H9 (cell line): Measurements from ENCODE around the gene TSPAN2. TPM values are rescaled to one million over a fixed set of nuclear protein-coding genes. Genes with fewer than 3 reads are reported as not detected.

Experiments
- DNase-seq: peaks from one replicate; pipeline ENCODE4 v3.0.0-alpha.2; 2017
- H2AFZ ChIP-seq: one replicate; pipeline ENCODE4 v1.6.1; 2013; ENCODE audit warnings: mild to moderate bottlenecking, low read length, control low read depth, moderate library complexity
- H2AK5ac ChIP-seq: 2 replicates; pipeline ENCODE4 v1.6.1; 2013; ENCODE audit warnings: low read length, control low read depth, mixed read lengths; ENCODE audit not compliant: insufficient read length
- H2BK120ac ChIP-seq: one replicate; pipeline ENCODE4 v1.6.1; 2013; ENCODE audit warnings: low read depth, mild to moderate bottlenecking, low read length, control low read depth, inconsistent platforms; ENCODE audit not compliant: poor library complexity, severe bottlenecking
- H2BK12ac ChIP-seq: 2 replicates; pipeline ENCODE4 v1.6.1; 2013; ENCODE audit warnings: low read length, control low read depth, mixed read lengths, low read depth; ENCODE audit not compliant: insufficient read length
- H2BK15ac ChIP-seq: 2 replicates; pipeline ENCODE4 v1.6.1; 2013; ENCODE audit warnings: low read depth, low read length, control low read depth
- H2BK20ac ChIP-seq: one replicate; pipeline ENCODE4 v1.6.1; 2013; ENCODE audit warnings: low read depth, mild to moderate bottlenecking, low read length, control low read depth, inconsistent platforms; ENCODE audit not compliant: poor library complexity, severe bottlenecking
- H2BK5ac ChIP-seq: 2 replicates; pipeline ENCODE4 v1.6.1; 2013; ENCODE audit warnings: low read length, control low read depth, mixed read lengths; ENCODE audit not compliant: insufficient read length
- H3K14ac ChIP-seq: 2 replicates; pipeline ENCODE4 v1.6.1; 2013; ENCODE audit warnings: low read length, control low read depth; ENCODE audit not compliant: insufficient read depth
- H3K18ac ChIP-seq: 2 replicates; pipeline ENCODE4 v1.6.1; 2013; ENCODE audit warnings: low read depth, mild to moderate bottlenecking, mixed read lengths, low read length, control low read depth; ENCODE audit not compliant: insufficient read length
- H3K23ac ChIP-seq: 2 replicates; pipeline ENCODE4 v1.6.1; 2013; ENCODE audit warnings: low read length, control low read depth, mixed read lengths, low read depth; ENCODE audit not compliant: insufficient read length
- H3K23me2 ChIP-seq: 2 replicates; pipeline ENCODE4 v1.6.1; 2013; ENCODE audit warnings: low read depth, mild to moderate bottlenecking, mixed read lengths, low read length, control low read depth; ENCODE audit not compliant: insufficient read length, poor library complexity, severe bottlenecking
- H3K27ac ChIP-seq: 2 replicates; pipeline ENCODE4 v1.5.1; 2013; ENCODE audit warnings: low read length, control low read depth, mixed read lengths, low read depth; ENCODE audit not compliant: insufficient read length
- H3K27me3 ChIP-seq: 2 replicates; pipeline ENCODE4 v1.6.1; 2013; ENCODE audit warnings: low read length, control low read depth, inconsistent platforms; ENCODE audit not compliant: insufficient read depth
- H3K4ac ChIP-seq: 2 replicates; pipeline ENCODE4 v1.6.1; 2013; ENCODE audit warnings: low read depth, mild to moderate bottlenecking, control low read depth, inconsistent platforms, low read length, moderate library complexity
- H3K4me1 ChIP-seq: 2 replicates; pipeline ENCODE4 v1.6.1; 2013; ENCODE audit warnings: low read length, control low read depth, inconsistent platforms; ENCODE audit not compliant: insufficient read depth
- H3K4me2 ChIP-seq: 2 replicates; pipeline ENCODE4 v1.6.1; 2013; ENCODE audit warnings: low read length, control low read depth, mixed read lengths; ENCODE audit not compliant: insufficient read length, insufficient read depth
- H3K56ac ChIP-seq: 2 replicates; pipeline ENCODE4 v1.6.1; 2013; ENCODE audit warnings: low read depth, mild to moderate bottlenecking, mixed read lengths, low read length, control low read depth; ENCODE audit not compliant: insufficient read length
- H3K79me1 ChIP-seq: 2 replicates; pipeline ENCODE4 v1.6.1; 2013; ENCODE audit warnings: low read depth, mild to moderate bottlenecking, moderate library complexity, low read length, control low read depth, inconsistent platforms; ENCODE audit not compliant: insufficient read depth, poor library complexity, severe bottlenecking
- H3K79me2 ChIP-seq: 2 replicates; pipeline ENCODE4 v1.6.1; 2013; ENCODE audit warnings: low read length, control low read depth, inconsistent platforms; ENCODE audit not compliant: insufficient read depth
- H3K9ac ChIP-seq: 2 replicates; pipeline ENCODE4 v1.6.1; 2013; ENCODE audit warnings: low read length, control low read depth, mixed read lengths; ENCODE audit not compliant: insufficient read length; ENCODE audit errors: extremely low read depth
- H3K9me3 ChIP-seq: one replicate; pipeline ENCODE4 v1.6.1; 2013; ENCODE audit warnings: low read depth, low read length, inconsistent platforms; ENCODE audit not compliant: control insufficient read depth
- H3T11ph ChIP-seq: one replicate; pipeline ENCODE4 v1.6.1; 2013; ENCODE audit warnings: mild to moderate bottlenecking, low read length, control low read depth, inconsistent platforms
- H4K20me1 ChIP-seq: one replicate; pipeline ENCODE4 v1.6.1; 2013; ENCODE audit not compliant: control insufficient read depth, insufficient read length, insufficient read depth
- H4K5ac ChIP-seq: 2 replicates; pipeline ENCODE4 v1.6.1; 2013; ENCODE audit warnings: low read depth, mild to moderate bottlenecking, mixed read lengths, low read length, control low read depth; ENCODE audit not compliant: insufficient read length
- H4K8ac ChIP-seq: replicated peaks from 2 replicates; pipeline ENCODE4 v1.6.1; 2013; ENCODE audit warnings: low read length, control low read depth, mixed read lengths, low read depth; ENCODE audit not compliant: insufficient read length
- H4K91ac ChIP-seq: 2 replicates; pipeline ENCODE4 v1.6.1; 2013; ENCODE audit warnings: low read depth, mild to moderate bottlenecking, moderate library complexity, mixed read lengths, low read length, control low read depth; ENCODE audit not compliant: insufficient read length
- H3K27ac Mint-ChIP-seq, 3 experiments: 2 replicates in 2 of 3; 3 replicates in 1 of 3; pipeline ENCODE4 v1.8.0; 2020 to 2021; ENCODE audit warnings: mixed read lengths in 3 of 3, mild to moderate bottlenecking in 1 of 3, moderate library complexity in 1 of 3
- H3K27me3 Mint-ChIP-seq: 2 replicates; pipeline ENCODE4 v1.8.0; 2021; ENCODE audit warnings: low read depth, mild to moderate bottlenecking, moderate library complexity, mixed read lengths
- H3K36me3 Mint-ChIP-seq, 3 experiments: 2 replicates in 2 of 3; 3 replicates in 1 of 3; pipeline ENCODE4 v1.8.0; 2020 to 2021; ENCODE audit warnings: low read depth in 3 of 3, mixed read lengths in 3 of 3; ENCODE audit not compliant: insufficient read depth in 1 of 3
- H3K4me1 Mint-ChIP-seq, 2 experiments: 2 replicates each; pipeline ENCODE4 v1.8.0; 2020; ENCODE audit warnings: mixed read lengths in 2 of 2
- H3K4me3 Mint-ChIP-seq, 2 experiments: 2 replicates in 1 of 2; 3 replicates in 1 of 2; pipeline ENCODE4 v1.8.0; 2020 to 2021; ENCODE audit warnings: mild to moderate bottlenecking in 2 of 2, mixed read lengths in 2 of 2, moderate library complexity in 1 of 2
- H3K9me3 Mint-ChIP-seq, 2 experiments: 2 replicates in 1 of 2; 3 replicates in 1 of 2; pipeline ENCODE4 v1.8.0; 2020; ENCODE audit warnings: mild to moderate bottlenecking in 2 of 2, mixed read lengths in 2 of 2, moderate library complexity in 1 of 2
- CTCF ChIP-seq: fragments of 200-600 bp; sonication (generic); conservative IDR thresholded peaks from 3 replicates; pipeline ENCODE4 v1.8.0; 2021; ENCODE audit warnings: antibody characterized with exemption, mild to moderate bottlenecking
- total RNA-seq: library from RNA; stranded (reverse); gene quantifications from 2 replicates; pipeline ENCODE4 v1.2.1, GENCODE V29; 2021

Gene TSPAN2
- total RNA-seq, 1 experiment from 2014 or later, result 10.8 TPM

DNA sequence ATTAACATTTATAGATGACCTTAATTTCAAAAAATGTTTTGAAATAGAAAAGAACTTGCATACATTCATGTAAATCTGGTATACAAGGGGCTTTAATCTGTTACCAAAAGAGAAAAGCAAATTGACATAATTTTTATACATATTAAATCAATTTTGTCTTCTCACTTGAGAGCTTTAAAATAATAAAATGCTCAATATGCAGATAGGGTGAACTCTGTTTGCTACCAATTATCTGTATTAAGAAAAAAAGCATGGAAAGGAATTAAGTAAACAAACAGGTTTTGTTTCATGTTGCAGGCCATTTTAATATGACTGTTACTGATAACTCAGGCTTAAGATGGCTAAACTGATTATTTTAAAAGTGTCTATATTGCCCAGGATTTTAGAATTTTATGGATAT, 65.7 kb downstream of the TSPAN2 start:
- Histone ChIP-seq H3K18ac (no peak overlapping the region), H2AK5ac (no peak overlapping the region), H3K56ac (no peak overlapping the region), H3K79me2 (no peaks in the 10 kb centered on the region), H3K27me3 (no peaks in the 10 kb centered on the region), H3K4me2 (no peak overlapping the region), H2AFZ (no peak overlapping the region), H4K91ac (no peak overlapping the region), H3K79me1 (no peaks in the 10 kb centered on the region), H3K4me1 (no peaks in the 10 kb centered on the region), H4K8ac (no peak overlapping the region), H2BK15ac (no peak overlapping the region), H3K23ac (no peak overlapping the region), H3K14ac (no peak overlapping the region), H3K23me2 (no peaks in the 10 kb centered on the region), H3K9ac (no peak overlapping the region), H3K27ac (no peak overlapping the region), H2BK5ac (no peak overlapping the region), H4K5ac (no peak overlapping the region), H2BK120ac (no peak overlapping the region), H4K20me1 (no peaks in the 10 kb centered on the region), H2BK12ac (no peak overlapping the region), H2BK20ac (no peak overlapping the region), H3T11ph (no peak overlapping the region), H3K9me3 (no peaks in the 10 kb centered on the region), H3K4ac (no peak overlapping the region)
- Mint-ChIP-seq H3K27me3 (peaks cover under 1% of the 10 kb centered on the region; the same call in 1 of the 2 replicates), H3K36me3 (peaks cover 0 to 6% (median 1%) of the 10 kb centered on the region in 3 experiments; a peak in 2 of 7 replicates), H3K9me3 (peaks cover 12 to 17% of the 10 kb centered on the region in 2 experiments), H3K4me3 (no peak overlapping the region), H3K4me1 (no peaks in the 10 kb centered on the region), H3K27ac (no peak overlapping the region)
- no peak for DNase-seq
- TF ChIP-seq CTCF, result no peak
